HepG2 (cell line): ENCODE measurements around the gene CPNE1. TPM values are rescaled to one million over a fixed set of nuclear protein-coding genes. Genes with fewer than 3 reads are reported as not detected.

Experiments
- EED ChIP-seq: sonication (generic); formaldehyde crosslinking; IDR thresholded peaks from 2 replicates; pipeline ENCODE4 v1.5.0; 2020; ENCODE audit warnings: mild to moderate bottlenecking, missing genetic modification reagents
- ELF3 ChIP-seq: IDR thresholded peaks from 2 replicates; pipeline ENCODE4 v1.6.1; 2016; ENCODE audit warnings: missing genetic modification reagents, missing compliant biosample characterization
- FOXJ3 ChIP-seq: sonication (generic); formaldehyde crosslinking; IDR thresholded peaks from 2 replicates; pipeline ENCODE4 v1.4.0; 2020; ENCODE audit warnings: missing genetic modification reagents, mild to moderate bottlenecking, borderline replicate concordance
- GATA4 ChIP-seq: sonication (generic); IDR thresholded peaks from 2 replicates; pipeline ENCODE4 v1.6.1; 2016; ENCODE audit warnings: antibody characterized with exemption, low read depth, borderline replicate concordance
- ISL2 ChIP-seq: sonication (generic); formaldehyde crosslinking; IDR thresholded peaks from 2 replicates; pipeline ENCODE4 v1.5.0; 2020; ENCODE audit warnings: missing genetic modification reagents
- KDM3A ChIP-seq: IDR thresholded peaks from 2 replicates; pipeline ENCODE4 v1.6.1; 2018; ENCODE audit warnings: low read depth, missing compliant biosample characterization
- NFKBIZ ChIP-seq: IDR thresholded peaks from 2 replicates; pipeline ENCODE4 v1.6.1; 2018; ENCODE audit warnings: missing genetic modification reagents, missing compliant biosample characterization
- SIX4 ChIP-seq: sonication (generic); formaldehyde crosslinking; IDR thresholded peaks from 2 replicates; pipeline ENCODE4 v1.4.0; 2020; ENCODE audit warnings: missing genetic modification reagents
- ZFP37 ChIP-seq: sonication (generic); formaldehyde crosslinking; IDR thresholded peaks from 2 replicates; pipeline ENCODE4 v1.4.0; 2020; ENCODE audit warnings: missing genetic modification reagents, borderline replicate concordance
- ZNF12 ChIP-seq: sonication (generic); formaldehyde crosslinking; IDR thresholded peaks from 2 replicates; pipeline ENCODE4 v1.5.0; 2020; ENCODE audit warnings: missing genetic modification reagents
- ZNF17 ChIP-seq: sonication (generic); formaldehyde crosslinking; IDR thresholded peaks from 2 replicates; pipeline ENCODE4 v1.5.0; 2020; ENCODE audit warnings: mild to moderate bottlenecking, missing genetic modification reagents
- ZNF441 ChIP-seq: sonication (generic); formaldehyde crosslinking; IDR thresholded peaks from 2 replicates; pipeline ENCODE4 v1.7.0; 2021; ENCODE audit warnings: missing genetic modification reagents, borderline replicate concordance
- ZNF777 ChIP-seq: sonication (generic); formaldehyde crosslinking; IDR thresholded peaks from 2 replicates; pipeline ENCODE4 v1.4.0; 2020; ENCODE audit warnings: missing genetic modification reagents
- polyA plus RNA-seq, 8 experiments: library from polyadenylated mRNA; depleted of rRNA in 3 of 8; stranded (reverse) in 7 of 8; unstranded in 1 of 8; fragments of >200 nt; fragmentation: Illumina TruSeq in 4 of 8; extraction: Trizol in 4 of 8; gene quantifications; 2 replicates each; pipeline versions ENCODE4 v1.2.1 to v1.2.3, GENCODE V29; 2011 to 2016; ENCODE audit warnings: low read depth in 4 of 8, missing spikeins in 1 of 8, mixed read lengths in 1 of 8; ENCODE audit not compliant: insufficient read depth in 1 of 8
- total RNA-seq, 5 experiments: library from RNA; depleted of rRNA; stranded (reverse); fragments of >200 nt; fragmentation: Illumina TruSeq; extraction: Trizol; gene quantifications; 2 replicates each; pipeline ENCODE4 v1.2.3, GENCODE V29; 2016; ENCODE audit warnings: low read depth in 1 of 5
- TF ChIP-seq, protein P1 (sequence below), 2 experiments: sonication (generic) in 1 of 2; formaldehyde crosslinking in 1 of 2; IDR thresholded peaks; 2 replicates each; pipeline versions ENCODE4 v1.4.0 to v1.6.1; 2018 to 2020; ENCODE audit warnings: missing genetic modification reagents in 2 of 2, borderline replicate concordance in 1 of 2, low read depth in 1 of 2, mild to moderate bottlenecking in 1 of 2, missing biosample characterization in 1 of 2
- TF ChIP-seq, protein P2 (sequence below): sonication (generic); formaldehyde crosslinking; IDR thresholded peaks from 2 replicates; pipeline ENCODE4 v1.9.0; 2021; ENCODE audit warnings: missing genetic modification reagents, borderline replicate concordance
- TF ChIP-seq, protein P3 (sequence below): sonication (generic); formaldehyde crosslinking; IDR thresholded peaks from 2 replicates; pipeline ENCODE4 v1.4.0; 2020; ENCODE audit warnings: missing genetic modification reagents

Gene CPNE1
- total and polyA plus RNA-seq, 2 of the 13 experiments (the other 11 are each of a cell fraction or from before 2014, with no cell fraction given): 408 to 431 TPM

DNA sequence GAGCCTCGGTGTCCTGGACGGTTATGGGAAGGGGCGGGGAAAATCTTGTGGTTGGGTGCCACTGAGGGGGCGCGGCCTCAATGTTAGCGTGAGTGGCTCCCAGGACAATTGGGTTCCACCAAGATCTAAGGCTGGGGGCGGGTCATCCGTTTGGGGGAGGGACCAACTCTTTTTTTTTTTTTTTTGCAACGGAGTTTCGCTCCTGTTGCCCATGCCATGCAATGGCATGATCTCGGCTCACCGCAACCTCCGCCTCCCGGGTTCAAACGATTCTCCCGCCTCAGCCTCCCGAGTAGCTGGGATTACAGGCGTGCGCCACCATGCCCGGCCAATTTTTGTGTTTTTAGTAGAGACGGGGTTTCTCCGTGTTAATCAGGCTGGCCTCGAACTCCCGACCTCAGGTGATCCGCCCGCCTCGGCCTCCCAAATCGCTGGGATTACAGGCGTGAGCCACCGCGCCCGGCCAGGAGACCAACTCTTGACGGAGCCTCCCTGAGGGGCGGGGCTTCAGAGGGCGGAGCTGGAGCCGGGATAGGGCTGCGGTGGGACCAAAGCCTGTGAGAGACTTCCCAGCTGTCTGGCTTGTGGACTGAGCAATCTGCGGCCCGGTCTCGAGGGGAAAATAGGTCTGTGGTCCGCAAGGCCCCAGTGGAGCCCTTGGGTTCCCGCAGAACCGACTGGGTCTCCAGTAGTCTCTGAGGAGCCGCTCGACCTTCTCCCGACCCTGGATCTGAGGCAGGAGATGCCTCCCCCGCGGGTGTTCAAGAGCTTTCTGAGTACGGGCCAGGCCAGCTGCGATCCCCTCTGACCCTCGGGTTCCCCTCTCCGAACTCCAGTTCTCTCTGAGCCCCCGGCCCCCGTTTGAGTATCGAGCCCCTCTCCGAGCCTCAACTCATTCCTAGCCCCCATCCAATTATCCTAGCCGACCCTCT, 48.0 kb downstream of the CPNE1 start (continued):
- peak; percentile 83; the same call in 1 of the 2 replicates for TF ChIP-seq ZNF441 (CRISPR knock-in tag)
- peak; percentile 47; the same call in 1 of the 2 replicates for TF ChIP-seq NFKBIZ
- TF ChIP-seq FOXJ3 (CRISPR knock-in tag): 0 out of 2 replicates have a peak, but pooled peaks have one; percentile 30
- TF ChIP-seq KDM3A: peak; percentile 74; the same call in 1 of the 2 replicates
- 0 out of 2 replicates have a peak, but pooled peaks have one; percentile 75 for TF ChIP-seq ZNF17 (CRISPR knock-in tag)
- TF ChIP-seq, protein P1, sequence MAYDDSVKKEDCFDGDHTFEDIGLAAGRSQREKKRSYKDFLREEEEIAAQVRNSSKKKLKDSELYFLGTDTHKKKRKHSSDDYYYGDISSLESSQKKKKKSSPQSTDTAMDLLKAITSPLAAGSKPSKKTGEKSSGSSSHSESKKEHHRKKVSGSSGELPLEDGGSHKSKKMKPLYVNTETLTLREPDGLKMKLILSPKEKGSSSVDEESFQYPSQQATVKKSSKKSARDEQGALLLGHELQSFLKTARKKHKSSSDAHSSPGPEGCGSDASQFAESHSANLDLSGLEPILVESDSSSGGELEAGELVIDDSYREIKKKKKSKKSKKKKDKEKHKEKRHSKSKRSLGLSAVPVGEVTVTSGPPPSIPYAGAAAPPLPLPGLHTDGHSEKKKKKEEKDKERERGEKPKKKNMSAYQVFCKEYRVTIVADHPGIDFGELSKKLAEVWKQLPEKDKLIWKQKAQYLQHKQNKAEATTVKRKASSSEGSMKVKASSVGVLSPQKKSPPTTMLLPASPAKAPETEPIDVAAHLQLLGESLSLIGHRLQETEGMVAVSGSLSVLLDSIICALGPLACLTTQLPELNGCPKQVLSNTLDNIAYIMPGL (CRISPR knock-in tag; IDR thresholded peaks at IDR 0.05; ENCODE audit: borderline replicate concordance in 1 of 2, low read depth in 1 of 2): peak in 1 of 2 experiments; percentile 70; a peak in 2 of 4 replicates
- TF ChIP-seq ZNF777 (CRISPR knock-in tag): peak; percentile 47; the same call in 1 of the 2 replicates
- peak; percentile 59; the same call in 1 of the 2 replicates for TF ChIP-seq ISL2 (CRISPR knock-in tag)
- TF ChIP-seq ZNF12 (CRISPR knock-in tag): peak; percentile 69; the same call in 1 of the 2 replicates
- TF ChIP-seq GATA4: peak; percentile 80
- TF ChIP-seq, protein P2, sequence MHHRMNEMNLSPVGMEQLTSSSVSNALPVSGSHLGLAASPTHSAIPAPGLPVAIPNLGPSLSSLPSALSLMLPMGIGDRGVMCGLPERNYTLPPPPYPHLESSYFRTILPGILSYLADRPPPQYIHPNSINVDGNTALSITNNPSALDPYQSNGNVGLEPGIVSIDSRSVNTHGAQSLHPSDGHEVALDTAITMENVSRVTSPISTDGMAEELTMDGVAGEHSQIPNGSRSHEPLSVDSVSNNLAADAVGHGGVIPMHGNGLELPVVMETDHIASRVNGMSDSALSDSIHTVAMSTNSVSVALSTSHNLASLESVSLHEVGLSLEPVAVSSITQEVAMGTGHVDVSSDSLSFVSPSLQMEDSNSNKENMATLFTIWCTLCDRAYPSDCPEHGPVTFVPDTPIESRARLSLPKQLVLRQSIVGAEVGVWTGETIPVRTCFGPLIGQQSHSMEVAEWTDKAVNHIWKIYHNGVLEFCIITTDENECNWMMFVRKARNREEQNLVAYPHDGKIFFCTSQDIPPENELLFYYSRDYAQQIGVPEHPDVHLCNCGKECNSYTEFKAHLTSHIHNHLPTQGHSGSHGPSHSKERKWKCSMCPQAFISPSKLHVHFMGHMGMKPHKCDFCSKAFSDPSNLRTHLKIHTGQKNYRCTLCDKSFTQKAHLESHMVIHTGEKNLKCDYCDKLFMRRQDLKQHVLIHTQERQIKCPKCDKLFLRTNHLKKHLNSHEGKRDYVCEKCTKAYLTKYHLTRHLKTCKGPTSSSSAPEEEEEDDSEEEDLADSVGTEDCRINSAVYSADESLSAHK (CRISPR knock-in tag): peak; percentile 87; the same call in 1 of the 2 replicates
- TF ChIP-seq, protein P3, sequence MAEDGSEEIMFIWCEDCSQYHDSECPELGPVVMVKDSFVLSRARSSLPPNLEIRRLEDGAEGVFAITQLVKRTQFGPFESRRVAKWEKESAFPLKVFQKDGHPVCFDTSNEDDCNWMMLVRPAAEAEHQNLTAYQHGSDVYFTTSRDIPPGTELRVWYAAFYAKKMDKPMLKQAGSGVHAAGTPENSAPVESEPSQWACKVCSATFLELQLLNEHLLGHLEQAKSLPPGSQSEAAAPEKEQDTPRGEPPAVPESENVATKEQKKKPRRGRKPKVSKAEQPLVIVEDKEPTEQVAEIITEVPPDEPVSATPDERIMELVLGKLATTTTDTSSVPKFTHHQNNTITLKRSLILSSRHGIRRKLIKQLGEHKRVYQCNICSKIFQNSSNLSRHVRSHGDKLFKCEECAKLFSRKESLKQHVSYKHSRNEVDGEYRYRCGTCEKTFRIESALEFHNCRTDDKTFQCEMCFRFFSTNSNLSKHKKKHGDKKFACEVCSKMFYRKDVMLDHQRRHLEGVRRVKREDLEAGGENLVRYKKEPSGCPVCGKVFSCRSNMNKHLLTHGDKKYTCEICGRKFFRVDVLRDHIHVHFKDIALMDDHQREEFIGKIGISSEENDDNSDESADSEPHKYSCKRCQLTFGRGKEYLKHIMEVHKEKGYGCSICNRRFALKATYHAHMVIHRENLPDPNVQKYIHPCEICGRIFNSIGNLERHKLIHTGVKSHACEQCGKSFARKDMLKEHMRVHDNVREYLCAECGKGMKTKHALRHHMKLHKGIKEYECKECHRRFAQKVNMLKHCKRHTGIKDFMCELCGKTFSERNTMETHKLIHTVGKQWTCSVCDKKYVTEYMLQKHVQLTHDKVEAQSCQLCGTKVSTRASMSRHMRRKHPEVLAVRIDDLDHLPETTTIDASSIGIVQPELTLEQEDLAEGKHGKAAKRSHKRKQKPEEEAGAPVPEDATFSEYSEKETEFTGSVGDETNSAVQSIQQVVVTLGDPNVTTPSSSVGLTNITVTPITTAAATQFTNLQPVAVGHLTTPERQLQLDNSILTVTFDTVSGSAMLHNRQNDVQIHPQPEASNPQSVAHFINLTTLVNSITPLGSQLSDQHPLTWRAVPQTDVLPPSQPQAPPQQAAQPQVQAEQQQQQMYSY (CRISPR knock-in tag): peak; percentile 68; the same call in 1 of the 2 replicates
- TF ChIP-seq SIX4 (CRISPR knock-in tag): no peak
- TF ChIP-seq EED: peak; percentile 64; the same call in 1 of the 2 replicates
- peak; percentile 62; the same call in 1 of the 2 replicates for TF ChIP-seq ZFP37 (CRISPR knock-in tag)
- peak; percentile 49; the same call in 1 of the 2 replicates for TF ChIP-seq ELF3 (CRISPR knock-in tag)
